HG03571 (cell line): ENCODE results near the gene IGSF9B.

Experiments used
- ATAC-seq: cut with Tn5 transposase; IDR thresholded peaks from one replicate; pipeline ENCODE4 v1.9.1; 2021; ENCODE audit not compliant: unreplicated experiment

The IGSF9B gene

DNA sequence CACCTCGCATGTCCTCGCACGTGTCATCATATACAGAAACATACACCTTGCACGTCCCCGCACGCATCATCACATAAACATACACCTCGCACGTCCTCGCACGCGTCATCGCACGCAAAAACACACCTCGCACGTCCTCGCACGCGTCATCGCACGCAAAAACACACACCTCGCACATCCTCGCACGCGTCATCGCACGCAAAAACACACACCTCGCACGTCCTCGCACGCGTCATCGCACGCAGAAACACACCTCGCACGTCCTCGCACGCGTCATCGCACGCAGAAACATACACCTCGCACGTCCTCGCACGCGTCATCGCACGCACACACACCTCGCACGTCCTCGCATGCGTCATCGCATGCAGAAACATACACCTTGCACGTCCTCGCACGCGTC lies 16.7 kb downstream of the IGSF9B start:
- ATAC-seq = no peak

DNA sequence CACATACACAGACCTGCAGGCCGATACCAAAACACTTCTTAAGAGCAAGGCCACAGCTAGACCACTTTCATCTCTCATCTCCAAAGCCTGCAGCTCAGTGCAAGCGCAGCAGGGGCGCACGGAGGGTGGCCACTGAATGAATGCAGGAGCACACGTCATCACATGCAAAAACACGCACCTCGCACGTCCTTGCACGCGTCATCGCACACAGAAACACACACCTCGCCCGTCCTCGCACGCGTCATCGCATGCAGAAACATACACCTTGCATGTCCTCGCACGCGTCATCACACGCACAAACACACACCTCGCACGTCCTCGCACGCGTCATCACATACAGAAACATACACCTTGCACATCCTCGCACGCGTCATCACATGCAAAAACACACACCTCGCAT lies 17.2 kb downstream of the IGSF9B start:
- ATAC-seq = no peak

DNA sequence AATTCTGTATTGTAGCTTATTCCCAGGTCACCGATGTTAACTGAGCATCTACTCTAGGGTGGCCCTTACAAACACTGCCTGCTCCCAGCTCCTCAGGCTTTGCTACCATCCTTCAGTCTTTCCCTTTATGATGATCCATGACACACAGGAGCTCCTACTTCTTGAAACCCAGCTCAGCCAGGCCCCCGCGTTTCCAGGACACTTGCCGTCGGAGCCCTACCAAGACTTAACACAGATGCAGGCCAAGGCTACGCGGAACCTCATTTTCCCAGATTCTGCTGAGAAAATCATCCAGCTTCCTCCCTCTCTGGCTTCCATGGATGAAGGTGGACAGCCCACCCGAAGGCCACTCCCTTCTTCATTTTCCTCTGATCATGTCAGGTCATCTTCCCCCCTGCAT lies 18.6 kb downstream of the IGSF9B start:
- no peak for ATAC-seq

DNA sequence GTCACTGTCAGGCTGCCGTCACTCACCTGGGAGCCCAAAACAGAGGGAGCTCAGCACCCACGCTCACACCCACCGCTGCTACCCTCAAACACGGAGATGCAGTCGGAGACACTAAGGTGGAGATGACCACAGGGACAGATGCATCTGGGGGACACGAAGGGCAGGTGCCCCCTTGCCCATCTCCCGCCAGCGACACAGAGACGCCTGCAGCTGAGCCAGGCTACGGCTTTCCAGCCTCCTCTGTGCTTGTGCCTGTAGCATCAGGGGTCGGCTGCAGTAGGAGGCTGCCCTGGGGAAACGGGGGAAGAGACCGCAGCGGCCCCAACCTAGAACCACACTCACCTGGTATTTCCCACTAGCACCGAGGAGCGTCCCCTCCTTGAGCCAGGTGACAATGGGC lies 19.3 kb downstream of the IGSF9B start:
- no peak for ATAC-seq

DNA sequence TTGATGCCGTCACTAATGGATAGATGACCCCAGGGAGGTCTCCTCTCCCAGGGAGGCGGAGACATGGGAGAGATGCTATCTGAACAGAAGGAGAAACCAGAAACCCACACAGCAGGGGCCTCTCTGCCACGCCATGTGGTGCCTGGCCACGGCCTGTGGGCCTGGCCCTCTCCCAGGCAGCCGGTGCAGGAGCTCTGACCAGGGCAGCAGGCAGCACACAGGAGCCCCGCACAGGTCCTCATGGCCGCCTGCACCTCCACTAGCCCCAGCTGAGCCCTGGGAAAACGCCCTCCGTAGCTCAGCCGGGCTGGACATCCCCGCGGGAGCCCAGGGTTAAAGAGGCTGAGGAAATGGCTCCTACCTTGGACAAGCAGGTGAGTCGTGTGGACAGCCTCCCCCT lies 19.8 kb downstream of the IGSF9B start:
- ATAC-seq = no peak

DNA sequence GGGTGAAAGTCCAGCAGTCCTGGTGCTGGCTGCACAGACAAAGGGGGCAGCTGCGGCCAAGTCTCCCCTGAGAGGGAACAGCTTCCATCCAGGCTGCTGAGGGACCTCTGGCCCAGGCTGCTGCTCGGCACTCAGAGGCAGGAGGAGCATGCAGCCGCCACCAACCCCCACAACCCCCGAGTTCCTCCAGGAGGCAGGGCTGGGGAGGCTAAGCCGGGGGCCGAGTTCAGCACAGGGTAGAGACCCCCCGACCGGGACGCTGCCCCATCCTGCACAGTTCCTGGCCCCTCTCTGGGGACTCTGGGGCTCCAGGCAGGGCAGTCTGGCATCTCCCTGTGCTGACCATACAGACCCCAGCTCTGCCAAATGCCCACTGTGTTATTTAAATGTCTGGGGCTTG lies 20.2 kb downstream of the IGSF9B start:
- no peak for ATAC-seq

DNA sequence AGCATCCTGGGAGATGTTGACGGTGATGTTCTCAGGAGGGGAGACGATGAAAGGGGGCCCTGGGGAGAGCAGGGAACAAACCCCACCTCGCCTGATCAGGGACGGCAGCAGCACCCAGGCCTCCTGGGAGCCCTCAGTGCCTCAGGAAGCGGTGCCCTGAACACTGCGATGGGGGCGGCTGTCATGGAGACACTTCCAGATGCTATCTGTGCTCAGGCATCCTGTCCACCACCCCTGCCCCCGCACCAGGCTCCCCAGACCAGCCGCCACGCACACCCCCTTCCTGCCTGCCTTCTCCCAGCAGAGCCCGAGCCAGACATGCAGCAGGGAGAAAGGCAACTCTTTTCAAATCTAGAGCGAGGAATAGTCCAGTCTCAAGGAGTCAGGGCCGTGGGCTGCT lies 20.6 kb downstream of the IGSF9B start:
- no peak for ATAC-seq

DNA sequence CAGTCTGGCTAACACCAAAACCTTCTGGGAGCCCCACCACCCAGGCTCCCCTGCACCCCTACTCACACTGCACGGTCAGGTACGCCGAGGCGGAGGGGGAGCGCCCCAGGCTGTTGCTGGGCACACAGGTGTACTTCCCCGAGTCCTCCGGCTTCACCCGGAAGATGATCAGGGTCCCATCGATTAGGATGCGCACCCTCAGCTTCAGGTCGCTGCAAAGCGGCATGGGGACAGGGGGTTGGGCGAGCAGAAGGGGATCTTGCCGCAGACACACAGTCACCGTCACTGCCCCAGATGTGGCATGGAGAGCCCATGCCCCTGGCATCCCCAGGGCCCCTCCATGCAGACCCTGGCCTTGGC lies 21.2 kb downstream of the IGSF9B start:
- no peak for ATAC-seq

DNA sequence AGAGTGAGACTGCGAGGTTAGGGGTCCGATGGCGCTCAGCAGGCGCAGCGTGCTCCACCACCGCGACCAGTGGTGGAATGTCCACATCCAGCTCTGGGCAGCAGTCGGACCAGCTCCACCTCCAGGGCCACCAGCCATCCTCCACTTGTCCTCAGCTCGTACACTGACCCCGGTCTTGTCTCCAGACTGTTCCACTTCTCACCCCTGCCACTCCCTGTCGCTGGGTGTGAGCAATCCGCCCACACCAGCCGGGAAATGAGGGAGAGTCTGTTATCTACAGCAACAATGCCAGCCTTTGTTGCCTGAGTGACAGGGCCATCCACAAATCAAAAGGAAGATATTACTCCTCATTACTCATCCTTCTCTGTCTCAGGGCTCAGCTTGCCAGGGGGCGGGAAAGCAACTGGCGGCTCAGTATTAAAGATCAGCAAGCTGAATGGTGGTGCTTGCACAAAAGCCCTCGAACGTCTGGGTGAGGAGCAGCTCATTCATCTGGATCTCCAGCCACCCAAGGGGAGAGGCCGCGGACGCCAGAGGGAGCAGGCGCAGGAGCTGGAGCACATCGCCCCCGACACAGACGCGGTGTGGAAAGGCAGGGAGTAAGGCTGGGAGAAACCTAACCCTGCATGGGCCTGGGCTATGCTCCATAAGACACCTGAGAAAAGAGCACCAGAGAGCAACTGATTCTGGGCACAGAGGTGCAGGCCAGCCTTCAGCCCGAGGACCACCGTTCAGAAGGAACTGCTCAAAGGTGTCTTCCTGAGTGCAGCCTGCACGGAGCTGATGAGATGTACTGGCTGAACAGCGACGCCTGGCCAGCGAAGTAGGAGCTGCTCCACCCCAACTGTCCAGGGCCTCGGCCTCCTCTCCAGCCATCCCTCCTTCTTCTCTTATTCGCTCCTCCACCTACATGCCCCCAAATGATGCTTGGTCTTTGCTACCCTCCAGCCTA lies 21.9 kb downstream of the IGSF9B start:
- ATAC-seq = no peak

DNA sequence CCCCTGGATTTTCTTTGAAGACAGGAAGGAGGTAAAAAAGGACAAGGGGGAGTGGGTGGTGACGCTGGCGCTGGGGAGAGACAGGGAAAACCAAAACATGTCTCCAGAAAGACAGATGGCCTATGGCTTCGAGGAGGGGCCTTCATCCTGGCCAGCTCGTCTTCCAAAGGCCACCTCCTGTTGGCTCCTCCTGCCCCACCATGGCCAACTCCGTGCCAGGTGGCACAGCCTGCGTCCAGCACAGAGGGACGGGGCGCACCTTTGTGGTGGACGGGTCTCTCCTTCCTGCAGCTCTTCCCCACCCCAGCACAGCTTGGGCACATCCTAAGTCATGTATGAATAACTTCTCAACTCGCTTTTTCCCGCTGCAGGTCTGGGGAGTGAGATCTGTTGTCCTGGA lies 22.7 kb downstream of the IGSF9B start:
- no peak for ATAC-seq

DNA sequence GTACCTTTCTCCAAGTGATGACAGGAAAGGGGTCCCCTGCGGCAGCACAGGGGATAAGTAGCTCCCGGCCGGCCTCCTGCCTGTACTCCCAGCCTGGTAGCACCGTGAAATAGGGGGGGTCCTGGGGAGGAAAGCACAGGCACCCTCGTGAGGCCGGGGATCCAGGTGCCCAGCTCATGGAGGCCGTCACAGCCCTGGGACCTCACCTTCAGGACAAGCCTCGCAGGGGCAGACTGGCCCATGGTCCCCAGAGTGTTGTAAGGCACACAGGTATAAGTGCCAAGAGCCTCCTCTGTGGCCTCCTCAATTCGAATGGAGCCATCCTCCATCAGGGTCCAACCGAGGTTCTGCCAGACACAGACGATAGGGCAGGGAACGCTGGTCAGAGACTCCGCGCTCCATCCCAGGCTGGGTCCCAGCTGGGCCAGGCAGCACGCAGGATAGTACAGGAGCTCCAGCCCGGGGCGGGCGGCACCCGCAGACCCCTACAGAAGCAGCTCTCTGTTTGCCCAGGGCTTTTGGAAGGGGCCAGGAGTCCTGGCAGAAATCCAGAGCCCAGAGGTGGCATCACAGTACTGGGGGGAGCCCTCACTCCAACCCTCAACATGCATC lies 25.2 kb downstream of the IGSF9B start:
- no peak for ATAC-seq

DNA sequence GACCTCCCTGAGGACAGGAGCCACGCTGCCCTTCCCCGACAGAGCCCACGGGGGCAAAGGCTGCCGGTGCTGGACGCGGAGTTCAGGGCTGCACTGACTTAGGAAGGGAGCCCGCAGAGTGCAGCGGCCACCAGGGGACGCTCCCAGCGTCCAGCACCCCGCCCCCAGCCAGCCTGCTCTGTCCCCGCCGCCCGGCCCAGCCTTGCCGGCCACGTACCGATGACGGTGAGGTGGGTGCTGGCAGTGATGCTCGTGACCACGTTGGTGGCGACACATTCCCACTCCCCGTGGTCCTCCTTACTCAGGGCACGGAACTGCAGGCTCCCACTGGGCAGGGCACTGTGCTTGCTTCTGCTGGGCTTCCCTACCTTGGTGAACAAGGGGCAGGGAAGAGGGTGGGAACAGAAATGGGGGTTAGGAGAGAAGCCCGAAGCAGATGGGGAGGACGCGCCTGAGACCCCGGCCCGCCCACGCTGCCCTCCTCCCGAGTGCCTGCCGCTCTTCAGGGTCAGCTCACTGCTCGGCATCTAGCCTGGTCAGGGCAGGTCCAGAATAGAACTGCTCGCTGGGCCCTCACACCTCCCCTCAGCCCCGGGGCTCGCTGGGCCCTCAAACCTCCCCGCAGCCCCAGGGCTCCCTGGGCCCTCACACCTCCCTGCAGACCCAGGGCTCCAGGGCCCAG lies 25.9 kb downstream of the IGSF9B start:
- ATAC-seq = no peak

DNA sequence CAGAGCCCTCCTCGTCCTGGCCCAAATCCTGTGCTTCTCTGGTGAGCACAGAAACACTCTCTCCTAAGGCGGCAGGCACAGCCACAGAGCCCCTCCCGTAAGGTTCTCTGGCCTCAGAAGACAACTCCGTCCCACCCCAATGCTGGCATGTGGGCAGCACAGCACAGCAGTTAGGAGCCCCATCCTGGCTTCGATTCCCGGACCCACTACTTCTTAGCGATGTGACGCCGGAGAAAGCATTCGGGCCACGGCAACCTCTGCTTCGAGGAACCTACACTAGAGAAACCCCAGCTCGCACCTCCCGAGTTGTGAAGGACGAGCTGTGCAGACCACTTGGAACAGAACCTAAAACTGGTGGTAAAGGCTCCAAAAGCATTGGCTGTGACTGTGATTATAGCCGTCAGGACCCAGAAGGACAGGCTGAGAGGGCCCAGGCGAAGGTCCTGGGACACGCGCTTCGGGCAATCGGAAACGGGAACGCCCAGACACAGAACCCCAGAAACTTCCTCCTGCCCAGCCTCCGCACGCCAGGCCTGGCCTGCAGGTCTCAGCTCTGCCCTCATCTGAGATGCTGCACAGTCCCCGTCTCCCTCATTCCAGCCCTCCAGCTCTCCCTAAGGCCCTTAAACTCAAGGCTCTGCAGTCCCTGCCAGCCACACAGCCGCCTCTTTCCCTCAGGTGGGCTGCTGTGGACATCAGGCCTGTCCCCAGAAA lies 26.6 kb downstream of the IGSF9B start:
- ATAC-seq = no peak

DNA sequence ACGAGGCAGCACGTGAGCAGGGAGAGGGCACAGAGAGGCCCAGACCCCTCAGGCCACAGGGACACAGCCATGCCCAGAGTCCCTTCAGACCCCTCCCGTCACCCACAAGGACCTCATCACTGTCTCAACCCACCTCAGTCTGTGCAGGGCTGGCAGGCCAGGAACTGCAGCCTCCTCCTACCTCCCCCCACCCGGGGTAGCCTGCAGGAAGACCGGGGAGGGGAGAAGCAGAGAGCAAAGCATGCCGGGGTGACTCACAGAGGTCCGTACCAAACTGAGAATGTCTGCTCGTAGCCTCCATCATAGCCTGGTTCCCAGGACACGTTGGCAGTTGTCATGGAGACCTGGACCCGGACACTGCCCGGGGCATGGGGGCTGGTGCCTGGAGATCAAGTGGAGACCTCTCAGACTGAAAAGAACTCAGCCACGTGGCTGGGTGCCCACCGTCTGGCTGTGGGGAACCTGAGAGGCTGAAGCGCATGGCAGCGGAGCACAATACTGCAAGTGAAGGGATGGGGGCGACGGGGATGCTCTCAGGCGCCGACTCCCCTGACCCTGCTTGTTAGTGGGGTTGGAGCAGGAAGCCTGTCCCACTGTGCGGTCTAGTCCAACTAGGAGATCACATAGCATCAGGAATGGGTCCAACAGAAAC lies 27.2 kb downstream of the IGSF9B start:
- no peak for ATAC-seq

DNA sequence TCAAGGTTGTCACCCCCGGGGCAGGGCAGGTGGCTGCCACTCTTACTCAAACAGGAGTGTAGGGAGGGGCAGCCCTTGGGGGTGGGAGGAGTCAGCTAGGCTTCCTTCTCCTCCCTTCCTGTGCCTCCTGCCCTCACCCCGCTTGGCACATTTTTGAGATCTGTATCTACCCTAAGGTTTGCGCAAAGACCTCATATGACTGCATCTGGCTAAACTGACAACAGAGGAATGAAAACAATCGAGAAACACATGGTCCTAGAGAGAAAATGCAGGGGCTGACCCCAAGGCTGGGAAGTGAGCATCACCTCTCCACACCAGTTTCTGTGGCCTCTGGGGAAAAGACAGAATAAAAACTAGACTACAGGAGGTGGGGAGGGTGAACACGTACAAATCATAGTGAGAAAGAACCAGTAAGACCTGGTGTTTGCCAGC lies 28.1 kb downstream of the IGSF9B start:
- no peak for ATAC-seq

DNA sequence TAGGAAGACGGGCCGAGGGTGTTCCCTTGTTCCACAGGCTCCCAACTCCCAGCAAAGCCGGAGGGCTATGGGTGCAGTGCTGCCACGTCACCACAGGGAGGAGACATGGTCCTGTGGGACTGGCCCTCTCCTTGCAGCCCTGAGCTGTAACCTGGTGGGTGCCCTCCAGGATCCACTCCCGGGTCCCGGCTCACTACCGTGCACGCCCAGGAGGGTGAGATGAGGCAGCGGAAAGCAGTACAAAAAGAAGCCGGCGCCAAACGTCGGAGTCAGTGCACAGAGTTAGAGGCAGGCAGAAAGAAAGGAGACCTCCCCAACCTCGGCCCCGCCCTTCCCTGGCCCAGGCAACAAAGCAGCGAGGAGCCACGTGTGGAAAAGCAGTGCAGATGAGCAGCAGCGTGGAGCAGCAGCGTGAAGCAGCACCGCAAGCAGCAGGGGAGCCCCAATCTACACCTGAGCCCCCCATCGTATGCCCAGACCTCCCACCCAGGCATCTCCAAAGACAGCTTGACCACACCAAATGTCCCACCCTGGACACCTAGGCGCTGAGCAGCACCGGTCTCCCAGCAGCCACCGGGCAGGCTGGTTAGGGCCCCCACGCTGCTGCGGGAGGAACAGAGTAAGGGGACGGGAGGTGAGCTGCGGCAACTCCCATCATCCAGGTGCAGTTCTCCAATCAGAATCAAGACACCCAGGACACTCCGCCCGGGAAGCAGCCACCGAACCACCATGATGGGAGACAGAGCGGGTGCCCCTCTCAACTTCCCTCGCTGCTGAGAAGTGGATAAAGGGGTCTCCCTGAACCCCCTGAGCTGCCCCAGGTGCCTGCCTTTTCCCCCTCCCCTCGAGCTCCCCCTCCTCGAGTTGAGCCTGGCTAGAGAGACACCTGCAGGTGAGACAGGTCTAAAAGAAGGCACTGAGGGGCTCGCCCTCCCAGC lies 28.8 kb downstream of the IGSF9B start:
- ATAC-seq = peak; percentile 73

DNA sequence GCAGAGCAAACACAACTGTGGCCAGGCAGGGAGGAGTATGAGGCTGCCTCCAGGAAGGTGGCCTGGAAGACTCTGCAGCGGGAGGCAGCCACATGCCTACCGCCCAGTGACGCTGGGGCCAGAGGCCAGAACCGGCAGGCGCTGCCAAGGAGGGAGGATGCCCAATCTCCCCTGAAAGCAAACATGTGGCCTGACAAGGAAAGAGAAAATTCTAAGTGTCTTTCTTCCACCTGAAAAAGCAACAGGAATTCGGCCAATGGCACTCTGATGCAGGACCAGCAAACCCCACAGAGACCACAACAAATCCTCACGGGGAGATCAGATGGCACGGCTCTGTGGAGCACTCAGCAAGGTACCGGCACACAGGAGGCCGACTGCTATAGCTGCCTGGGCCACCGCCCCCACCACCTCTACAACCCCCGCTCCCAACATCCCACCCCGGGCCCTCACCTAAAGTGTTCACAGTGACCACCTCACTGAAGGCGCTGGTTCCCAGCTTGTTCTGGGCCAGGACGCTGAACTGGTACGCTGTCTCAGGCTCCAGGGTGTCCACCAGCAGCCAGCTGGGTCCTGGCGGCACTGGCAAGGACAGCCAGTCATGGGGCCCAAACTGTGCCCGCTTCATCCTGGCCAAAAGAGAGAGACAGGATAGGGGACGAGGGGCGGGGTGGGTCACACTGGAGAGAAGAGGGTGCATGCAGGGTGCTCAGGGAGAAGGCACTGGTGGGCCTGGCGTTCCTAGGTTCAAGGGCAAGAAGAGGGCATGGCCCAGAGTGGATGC lies 30.1 kb downstream of the IGSF9B start:
- ATAC-seq = no peak

DNA sequence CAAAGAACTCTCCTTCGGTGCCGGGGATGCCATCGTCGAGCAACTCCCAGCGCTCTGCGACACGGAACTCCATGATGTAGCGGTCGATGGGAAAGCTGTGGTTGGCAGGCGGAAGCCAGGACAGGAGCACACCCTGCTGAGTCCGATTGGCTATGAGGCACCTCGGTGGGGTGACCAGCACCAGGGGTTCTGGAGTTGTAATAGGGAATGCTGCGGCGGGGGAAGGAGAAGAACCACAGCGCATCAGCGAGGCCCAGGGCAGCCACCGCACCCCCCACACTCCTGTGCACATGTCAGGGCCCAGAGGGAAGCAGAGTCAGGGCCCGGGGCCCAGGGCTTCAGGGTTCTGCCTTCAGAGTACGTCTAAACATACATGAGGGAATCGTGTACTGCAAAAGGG lies 31.0 kb downstream of the IGSF9B start:
- no peak for ATAC-seq

DNA sequence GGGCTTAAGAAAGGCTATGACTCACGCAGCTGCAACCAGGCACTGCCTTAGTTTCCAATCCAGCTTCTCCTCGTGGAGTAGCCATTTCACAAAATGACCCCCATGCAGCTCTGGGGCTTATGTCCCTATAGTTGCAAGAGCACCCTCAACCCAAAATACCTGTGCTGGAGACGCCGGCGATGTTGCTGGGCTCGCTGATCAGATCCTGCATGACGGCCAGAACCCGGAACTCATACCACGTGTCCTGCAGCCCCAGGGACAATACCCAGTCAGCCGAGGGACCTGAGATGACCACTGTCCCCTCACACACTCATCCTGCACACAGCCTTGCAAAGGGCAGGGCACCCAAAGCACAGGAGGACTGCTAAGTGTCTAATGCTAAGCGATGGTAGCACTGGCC lies 32.1 kb downstream of the IGSF9B start:
- ATAC-seq = no peak
